Activated CD4-positive, CD25-positive, alpha-beta regulatory T cell treated with anti-CD3 and anti-CD28 coated beads, Interleukin-2, amount 50 U/mL, for 16 hours (primary cell): Measurements from ENCODE around the gene SDK1.

Source experiments
- DNase-seq: peaks from one replicate; pipeline ENCODE4 v3.0.0-alpha.2; 2020; ENCODE audit warnings: low read depth, low spot score

The SDK1 gene

DNA sequence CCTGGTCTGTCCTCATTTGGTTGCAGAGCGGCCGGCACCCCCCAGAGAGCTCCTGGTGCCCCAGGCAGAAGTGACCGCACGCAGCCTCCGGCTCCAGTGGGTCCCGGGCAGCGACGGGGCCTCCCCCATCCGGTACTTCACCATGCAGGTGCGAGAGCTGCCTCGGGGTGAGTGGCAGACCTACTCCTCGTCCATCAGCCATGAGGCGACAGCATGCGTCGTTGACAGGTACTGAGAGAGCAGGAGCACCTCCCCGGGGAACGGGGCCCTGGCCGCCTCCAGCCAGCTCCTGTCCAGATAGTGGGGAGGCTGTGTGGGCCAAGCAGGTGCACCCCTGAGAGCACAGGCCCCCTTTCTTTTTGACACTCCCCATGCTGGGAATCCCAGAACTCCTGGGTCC, 848.2 kb downstream of the SDK1 start:
- no peak for DNase-seq

DNA sequence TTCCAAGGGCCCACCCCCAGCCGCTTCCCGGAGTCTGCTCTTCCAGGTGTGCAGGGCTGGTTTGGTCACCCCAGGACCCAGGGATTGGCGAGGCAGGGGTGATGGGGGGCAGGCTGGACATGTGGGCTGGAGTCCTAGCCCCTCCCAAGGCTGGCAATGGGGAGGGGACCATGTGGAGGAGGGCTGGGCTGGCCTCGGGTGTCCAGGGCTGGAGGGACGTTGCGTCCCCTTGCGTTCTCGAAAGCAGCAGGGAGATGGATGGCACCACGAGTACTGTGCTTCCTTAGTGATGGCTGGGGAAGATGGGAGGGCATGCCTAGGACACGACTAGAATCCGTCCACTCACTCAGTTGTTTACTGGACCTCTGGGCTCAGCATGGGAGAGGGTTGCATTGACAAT, 848.6 kb downstream of the SDK1 start:
- DNase-seq: no peak

DNA sequence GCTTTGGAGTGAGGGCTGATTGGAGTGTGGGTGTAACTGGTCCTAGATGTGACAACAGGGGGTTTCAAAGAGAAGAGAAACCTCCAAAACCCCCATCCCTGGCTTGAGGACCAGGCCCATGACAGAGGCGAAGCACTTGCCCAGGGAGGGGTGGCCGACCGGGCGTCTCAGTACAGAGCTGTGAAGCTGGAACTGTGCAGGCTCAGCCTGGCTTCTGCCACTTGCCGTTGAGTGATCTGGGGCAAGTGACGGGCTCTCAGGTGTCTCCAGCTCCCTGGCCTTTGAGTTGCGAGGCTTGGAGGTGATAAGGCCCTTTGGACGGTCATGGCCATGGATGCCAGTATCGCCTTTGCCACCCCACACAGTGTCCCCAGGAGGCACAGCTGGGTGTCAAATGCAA, 849.7 kb downstream of the SDK1 start:
- no peak for DNase-seq

DNA sequence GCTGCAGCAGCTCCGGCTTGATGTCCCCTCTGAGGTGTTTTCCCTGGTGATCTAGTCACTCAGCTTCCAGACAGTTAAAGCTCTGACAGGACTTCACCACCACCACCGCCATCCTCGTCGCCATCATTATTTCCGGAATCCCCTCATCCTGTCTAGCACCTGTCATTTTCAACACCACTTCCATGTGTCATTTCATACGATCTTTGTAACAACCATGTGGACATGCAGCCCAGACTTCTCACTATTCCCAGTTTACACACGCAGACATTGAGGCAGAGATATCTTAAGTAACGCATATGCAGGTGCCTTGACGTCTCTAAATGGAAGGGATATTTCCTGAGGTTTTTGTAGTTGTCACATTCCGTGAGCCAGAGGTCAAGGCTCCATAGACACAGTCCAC, 850.5 kb downstream of the SDK1 start:
- no peak for DNase-seq

DNA sequence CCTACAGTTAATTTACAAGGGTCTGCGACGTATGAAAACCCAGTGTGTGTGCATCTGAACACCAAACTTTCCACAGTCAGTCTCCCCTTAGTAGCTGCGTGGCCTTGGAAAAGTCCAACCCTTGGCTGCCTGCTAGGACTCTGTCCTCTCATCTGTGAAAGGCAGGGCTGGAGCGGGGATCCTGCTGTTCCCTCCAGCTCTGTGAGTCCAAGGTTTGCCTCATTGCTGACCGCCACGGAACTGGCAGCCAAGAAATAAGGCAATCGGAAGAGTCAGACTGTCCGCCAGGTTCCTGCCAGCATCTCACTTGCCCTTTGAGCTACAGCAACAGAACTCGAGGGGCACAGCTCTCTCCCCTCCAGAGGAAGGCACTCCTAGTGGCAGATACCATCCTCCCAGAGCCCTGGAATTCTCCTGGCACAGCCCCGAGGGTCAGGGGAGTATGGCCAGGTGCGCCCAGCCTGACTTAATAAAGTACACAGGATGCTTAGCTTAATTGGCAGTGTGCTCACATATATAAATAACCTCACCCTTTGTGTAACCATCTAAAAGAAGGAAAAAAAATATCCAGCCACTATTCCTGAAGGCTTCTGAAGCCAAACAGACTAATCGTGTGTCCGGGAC, 851.0 kb downstream of the SDK1 start:
- DNase-seq: no peak

DNA sequence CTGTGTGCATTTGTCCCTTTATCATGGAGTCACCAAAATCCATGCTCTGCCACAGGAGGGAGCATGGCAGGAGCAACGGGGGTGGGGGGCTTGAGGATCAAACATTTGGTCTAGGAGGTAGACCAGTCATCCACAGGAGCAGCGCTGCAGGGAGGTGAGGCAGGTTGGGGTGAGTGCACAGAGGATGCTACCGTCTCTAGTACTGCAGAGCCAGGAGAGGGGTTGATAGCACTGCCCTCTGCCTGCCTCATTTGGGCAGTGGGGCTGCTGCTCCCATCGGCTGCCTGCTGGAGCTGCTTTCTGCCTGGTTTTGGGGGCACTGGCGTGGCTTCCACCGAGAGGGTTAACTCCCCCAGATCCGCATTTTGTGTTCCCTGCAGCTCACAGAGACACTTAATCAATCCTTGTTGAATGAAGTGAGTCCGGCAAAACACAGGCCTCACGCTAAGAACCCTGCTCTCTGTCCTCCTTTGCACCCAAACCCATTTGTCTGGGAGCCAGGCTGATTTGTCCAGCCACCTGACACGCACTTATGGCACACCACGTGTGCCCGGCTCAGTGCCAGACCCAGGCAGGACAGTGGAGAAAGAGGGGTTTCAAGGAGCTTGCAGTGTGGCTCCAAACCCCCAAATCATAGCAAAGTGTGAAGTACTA, 854.0 kb downstream of the SDK1 start:
- DNase-seq: no peak

DNA sequence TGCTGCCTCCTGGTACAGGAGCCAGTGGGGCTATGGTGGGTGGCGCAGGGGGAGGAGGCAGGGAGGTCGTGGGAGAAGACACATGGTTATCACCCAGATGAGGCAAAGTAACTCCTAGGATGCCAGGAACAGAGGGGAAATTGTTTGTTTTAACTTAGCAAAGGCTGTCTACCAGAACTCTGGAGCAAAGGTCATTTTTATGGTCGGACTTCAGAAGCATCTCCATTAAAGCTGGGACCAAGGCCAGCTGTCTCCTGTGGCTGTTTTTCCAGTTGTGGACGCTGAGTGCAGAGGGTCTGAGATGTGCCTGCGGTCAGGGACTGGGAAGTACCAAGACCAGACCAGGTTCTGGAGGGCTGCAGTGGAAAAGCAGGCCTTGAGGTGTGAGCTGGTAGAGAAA, 855.1 kb downstream of the SDK1 start:
- DNase-seq: no peak

DNA sequence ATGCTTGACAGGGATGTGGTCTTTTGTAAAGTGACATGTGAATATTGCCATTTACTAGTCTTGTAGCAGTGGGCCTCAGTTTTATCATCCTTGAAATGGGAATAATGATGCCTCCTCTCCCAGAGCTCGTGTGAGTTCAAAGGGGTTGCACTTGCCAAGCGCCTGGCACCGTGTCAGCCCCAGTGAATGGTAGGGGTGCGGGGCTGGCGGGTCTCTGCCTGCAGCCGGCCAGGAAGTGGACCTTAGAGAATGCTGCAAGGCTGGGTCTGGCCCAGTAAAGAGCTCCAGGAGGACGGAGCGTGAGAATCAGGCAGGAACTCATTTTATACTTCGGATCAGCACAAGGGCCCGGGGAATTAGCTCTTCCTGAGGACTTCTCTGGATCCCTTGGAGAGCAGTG, 856.6 kb downstream of the SDK1 start:
- DNase-seq: no peak

DNA sequence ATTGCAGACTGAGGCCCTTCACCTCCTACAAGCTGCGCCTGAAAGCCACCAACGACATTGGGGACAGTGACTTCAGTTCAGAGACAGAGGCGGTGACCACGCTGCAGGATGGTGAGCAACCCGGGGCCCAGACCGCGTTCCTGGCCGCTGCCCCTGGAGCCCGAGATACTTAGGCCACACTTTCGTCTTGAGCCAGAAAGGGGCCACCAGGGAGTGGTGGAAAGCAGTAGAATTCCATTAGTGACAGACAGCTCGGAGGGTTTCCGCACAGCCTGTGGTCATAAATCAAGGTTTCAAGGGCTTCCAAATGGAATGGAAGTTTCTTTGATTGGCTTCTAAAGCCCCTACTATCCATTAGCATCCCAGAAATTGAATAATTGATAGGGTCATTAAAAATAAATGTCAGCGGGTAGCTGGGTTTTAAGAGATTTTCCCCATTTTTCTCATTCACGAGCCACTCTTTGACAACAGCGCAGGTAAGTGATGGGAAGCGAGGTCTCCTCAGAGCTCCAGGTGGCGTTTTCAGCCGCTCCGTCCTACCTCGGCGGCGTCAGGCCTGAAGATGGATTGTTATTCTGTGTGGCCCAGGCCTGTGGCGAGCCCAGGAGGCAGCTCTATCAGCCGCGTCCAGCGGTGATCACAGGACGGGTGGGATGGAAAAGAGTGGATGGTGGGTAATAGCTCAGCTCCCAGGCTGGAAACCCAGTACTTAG, 857.5 kb downstream of the SDK1 start:
- DNase-seq: no peak

DNA sequence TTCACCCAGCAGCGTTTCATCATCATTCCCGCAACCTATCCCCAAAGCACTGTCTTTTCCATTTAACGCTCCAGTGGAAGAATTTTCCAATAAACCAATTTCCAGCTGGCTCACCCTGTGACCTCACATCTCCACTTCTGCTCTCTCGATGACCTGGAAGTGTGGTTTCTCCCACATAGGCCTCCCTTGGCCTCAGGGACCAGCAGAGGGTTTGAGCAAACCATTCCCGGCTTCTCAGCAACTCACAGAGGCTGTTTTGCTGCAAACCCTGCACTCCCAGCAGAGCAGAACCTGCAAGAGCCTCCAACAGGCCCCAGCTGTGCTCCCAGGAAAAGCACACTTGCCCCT, 858.1 kb downstream of the SDK1 start:
- DNase-seq: no peak

DNA sequence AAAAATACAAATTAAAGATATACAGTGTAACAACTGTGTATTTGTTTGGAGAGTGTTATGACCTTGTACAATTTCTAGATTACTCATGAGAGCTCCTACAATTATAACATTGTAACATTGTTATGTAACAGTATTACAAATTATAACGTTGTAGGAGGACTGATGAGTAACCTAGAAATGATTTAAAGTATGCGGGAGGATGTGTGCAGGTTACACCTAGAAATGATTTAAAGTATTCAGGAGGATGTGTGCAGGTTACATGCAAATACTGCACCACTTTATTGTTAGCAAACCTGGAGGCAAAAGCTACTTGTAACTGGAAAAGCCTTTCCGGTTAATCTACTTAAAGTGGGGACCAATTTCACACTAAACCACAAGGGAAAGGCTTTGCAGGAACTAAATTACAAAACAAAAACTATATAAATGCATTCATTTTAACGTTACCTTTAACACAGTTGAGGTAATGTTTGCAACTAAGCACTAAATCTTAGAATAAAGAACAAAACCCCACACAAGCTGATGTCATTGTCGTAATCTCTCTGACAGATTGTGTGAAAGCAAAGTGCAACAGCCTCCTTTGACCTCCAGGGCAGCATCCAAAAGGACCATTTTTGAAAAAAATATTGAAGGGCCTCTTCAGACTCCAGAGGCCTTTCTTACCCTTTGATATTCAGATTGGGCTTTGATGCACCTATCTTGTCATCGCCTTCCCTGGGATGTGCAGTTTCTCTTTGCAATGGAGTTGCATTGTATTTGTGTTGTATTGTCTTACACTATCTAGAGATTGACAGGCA, 858.9 kb downstream of the SDK1 start:
- DNase-seq: no peak

DNA sequence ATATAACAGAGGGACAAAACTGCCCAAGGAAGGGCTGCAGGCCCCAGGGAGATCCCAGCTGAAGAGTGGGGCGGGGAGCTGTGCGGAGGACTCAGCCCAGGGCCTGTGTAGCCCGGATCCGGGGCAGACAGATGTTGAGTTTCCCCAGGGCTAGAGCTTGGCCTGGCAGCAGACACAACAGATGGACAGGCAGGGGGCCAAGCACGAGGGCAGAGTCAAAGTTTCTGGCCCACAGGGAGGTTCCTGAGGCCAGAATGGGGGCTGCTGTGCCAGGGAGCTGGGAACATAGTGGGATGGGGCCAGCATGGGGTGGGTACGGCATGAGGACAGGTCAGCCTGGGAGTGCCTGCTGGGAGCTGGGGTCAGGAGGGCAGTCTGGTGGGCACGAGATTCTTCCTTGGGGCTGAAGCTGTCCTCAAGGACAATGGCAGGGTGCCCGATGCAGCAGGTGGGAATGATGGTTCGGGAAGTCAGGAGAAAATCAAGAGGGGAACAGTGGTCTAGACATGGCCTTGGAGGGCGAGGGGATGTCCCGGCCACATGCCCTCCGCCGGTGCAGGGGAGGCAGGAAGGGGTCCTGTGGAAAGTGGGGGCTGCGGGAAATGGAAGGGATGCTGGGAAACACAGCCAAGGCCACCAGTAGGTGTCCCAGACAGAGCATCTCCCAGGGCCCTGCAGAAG, 862.0 kb downstream of the SDK1 start:
- DNase-seq: no peak

DNA sequence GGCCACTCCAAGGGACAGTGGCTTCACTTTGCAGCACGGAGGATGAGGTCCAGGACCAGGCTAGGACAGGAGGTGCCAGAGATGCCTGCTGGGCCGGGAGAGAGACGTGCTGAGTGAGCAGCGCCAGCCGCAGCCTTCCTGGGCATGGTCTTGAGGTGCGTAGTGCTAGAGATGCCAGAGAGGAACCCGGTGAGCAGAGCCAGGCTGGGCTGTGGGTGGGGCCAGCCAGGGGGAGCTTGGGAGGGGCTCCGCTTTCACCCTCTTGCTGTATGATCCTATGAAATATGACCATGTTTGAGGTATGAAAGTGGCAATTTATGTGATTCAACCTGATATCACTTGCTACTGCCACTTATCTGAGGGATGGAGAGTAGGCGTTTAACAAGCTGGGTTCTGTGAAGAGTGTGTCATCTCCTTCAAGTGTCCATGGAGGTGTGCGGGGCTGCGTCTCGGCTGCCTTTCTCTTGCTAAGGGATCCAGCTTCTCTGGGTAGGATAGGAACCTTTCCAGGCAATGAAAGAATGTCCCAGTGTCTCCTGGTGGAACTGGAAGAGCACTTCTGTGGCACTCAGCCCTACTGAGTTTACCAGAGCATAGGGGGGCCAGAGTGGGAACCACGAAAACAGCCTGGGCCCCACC, 862.6 kb downstream of the SDK1 start:
- no peak for DNase-seq

DNA sequence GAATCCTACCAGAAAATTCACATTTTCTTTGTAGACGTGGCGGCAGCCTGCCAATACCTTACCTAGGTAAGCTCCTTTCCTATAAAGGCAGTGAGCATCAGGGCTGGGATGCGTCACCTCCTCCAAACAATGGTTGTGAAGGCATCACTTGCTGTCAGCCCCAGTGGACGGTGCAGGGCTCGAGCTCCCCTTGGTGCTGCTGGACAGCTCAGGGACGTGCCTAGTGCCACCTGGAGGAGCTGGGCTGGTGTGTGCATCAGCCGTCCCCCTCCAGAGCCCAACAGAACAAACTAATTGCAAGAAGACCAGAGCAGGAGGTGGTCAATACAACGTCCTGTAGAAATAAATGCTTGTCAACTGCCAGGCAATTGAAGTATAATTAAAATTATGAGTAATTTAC, 863.5 kb downstream of the SDK1 start:
- DNase-seq: no peak

DNA sequence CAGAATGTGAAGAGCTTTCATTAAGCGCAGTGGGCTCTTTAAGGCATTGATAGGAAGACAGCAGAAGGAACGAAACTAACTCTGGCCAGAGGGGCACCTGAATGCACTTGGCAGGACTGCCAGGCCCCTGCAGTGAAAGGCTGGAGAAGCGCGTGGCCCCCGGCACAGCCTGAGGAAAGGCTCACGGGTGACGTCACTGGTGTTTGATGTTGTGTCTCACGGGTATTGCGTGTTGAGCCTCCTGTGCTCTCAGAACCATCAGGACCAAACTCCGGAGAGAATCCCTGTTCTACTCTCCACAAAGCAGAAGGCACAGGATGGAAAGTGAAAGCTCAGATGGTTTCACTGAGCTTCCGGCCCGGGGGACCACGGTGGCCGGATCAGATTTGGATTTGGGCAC, 865.3 kb downstream of the SDK1 start:
- no peak for DNase-seq

DNA sequence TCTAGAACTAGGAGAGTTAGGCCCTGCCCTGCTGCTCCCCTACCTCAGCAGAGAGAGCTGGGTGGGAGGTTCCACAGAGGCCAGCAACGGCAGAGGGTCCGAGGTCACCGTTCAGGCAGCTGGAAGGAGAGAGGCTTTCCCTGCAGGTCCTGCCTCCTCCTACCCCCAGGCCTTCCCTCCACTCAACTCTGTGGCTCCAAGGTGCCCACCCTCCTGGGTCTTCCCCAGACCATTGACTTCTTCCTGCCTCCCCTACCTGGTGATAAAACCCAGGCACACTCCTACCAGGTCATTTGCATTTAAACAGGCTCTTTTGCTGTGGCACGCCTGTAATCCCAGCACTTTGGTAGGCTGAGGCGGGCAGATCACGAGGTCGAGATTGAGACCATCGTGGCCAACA, 865.8 kb downstream of the SDK1 start:
- DNase-seq: no peak

DNA sequence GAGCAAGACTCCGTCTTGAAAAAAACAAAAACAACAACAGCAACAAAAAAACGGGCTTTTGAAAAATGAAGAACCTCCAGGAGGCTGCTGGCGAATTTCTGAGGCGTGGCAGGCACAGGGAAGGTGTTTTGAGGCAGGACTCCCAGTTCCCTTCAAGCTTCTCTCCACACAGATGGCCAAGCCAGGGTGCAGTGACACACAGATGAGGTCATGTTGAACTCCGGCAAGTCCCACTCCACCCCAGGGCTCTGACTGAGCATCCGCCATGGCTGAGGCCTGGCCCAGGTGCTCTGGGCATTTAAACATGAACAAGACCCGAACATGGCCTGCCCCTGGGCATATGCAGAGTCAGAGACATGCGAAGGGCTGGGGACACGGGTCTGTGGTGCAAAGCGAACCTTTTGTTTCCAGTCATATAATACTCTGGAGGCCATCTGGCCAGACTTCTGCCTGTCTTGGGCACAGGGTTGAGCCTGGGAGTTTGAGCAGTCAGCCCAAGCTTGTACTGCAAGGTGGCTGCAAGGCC, 866.4 kb downstream of the SDK1 start:
- no peak for DNase-seq

DNA sequence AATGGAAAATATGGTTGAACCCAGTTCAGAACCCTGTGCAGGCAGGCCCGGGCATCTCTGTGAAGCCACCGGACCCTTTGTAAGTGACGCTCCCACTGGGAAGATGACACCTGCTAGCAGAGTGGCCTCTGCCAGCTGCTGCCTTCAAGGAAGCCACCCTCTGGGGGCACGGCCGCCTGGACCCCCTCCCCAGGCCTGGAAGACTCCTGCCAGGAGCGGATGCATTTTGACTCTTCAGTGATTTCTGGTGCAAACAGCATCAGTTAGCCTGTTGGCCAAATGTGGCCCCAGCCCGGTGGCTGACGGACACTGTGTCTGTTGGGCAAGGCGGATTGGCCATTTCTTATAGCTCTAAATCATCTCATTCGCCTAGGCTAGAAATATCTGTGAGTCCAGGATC, 867.0 kb downstream of the SDK1 start:
- DNase-seq: no peak

DNA sequence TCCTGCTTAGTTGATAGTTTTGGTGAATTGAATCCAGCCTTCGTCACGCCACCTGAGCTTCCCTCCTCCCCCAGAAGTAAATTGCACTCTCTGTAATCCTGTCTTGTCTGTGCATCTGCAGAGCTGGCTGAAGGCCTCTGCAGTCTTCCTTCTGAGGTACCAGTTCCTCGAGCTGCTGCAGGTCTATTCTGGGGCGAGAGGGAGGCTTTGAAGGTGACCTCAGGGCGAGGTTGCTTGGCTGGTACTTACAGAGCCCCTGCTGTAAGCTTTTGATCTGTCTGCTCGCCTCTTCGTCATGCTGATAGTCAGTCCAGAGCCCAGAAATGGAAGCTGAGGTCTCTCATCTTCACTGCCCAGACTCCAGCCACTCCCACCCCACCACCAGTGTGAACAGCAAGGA, 867.5 kb downstream of the SDK1 start:
- DNase-seq: no peak

DNA sequence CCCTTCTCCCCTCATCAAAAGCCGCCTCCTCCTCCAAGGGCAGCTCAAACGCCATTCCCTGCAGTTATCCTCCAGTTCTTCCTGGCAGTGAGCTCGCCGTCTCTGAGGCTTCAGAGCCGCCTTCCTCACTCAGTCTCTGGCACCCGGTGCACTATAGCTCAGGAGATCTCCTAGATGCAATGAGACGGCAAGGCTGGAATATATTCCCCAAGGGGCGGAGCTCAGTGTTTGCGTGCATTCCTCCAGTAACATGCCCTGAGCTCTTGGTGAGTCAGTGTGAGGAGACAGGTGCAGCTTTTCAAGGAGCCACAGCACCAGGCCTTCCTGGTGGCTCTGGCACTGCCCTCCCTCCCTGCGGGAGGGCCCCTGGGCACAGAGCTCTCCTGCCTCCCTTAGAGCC, 868.4 kb downstream of the SDK1 start:
- no peak for DNase-seq
